Duodenal mucosa (tissue), 2 donors: ENCODE data around the gene COG1.

Source experiments
- H3K27ac ChIP-seq: one replicate; pipeline ENCODE4 v1.7.0; 2013; ENCODE audit warnings: low read depth, low read length
- H3K27me3 ChIP-seq, 2 donors: one replicate each; pipeline ENCODE4 v1.7.0; 2013; ENCODE audit warnings: low read length in 2 of 2, control low read depth in 1 of 2; ENCODE audit not compliant: insufficient read depth in 2 of 2, control insufficient read depth in 1 of 2
- H3K36me3 ChIP-seq, 2 donors: one replicate each; pipeline ENCODE4 v1.7.0; 2013; ENCODE audit warnings: low read length in 2 of 2, control low read depth in 1 of 2; ENCODE audit not compliant: insufficient read depth in 2 of 2, control insufficient read depth in 1 of 2
- H3K4me1 ChIP-seq, 2 donors: one replicate each; pipeline ENCODE4 v1.7.0; 2013; ENCODE audit warnings: low read length in 2 of 2, control low read depth in 1 of 2; ENCODE audit not compliant: insufficient read depth in 2 of 2, control insufficient read depth in 1 of 2
- H3K4me3 ChIP-seq, 2 donors: one replicate each; pipeline ENCODE4 v1.7.0; 2013; ENCODE audit warnings: low read length in 2 of 2, low read depth in 1 of 2
- H3K9ac ChIP-seq, 2 donors: one replicate each; pipeline ENCODE4 v1.7.0; 2013; ENCODE audit warnings: low read length in 2 of 2, low read depth in 1 of 2
- H3K9me3 ChIP-seq, 2 donors: one replicate each; pipeline ENCODE4 v1.7.0; 2013; ENCODE audit warnings: low read length in 2 of 2, control low read depth in 1 of 2; ENCODE audit not compliant: control insufficient read depth in 1 of 2

COG1 gene

DNA sequence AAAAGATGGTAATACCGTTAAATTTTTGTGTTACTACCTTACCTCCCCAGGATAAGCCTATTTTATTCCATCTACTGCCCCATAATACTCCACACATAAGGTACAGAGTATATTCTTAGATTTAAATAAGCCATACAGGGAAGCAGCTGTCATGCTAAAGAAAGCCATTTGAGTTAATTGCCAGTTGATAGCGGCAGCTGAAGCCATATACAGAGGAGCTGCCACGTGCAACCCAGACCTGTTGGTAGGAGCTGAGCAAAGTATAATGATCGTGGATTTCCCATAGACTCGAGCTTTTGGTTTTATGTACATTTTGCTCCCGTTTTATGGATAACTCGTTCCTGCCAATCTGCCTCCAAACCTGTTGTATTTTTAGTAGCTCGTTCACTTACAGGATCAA is 56.8 kb downstream of the COG1 start:
- H3K36me3 ChIP-seq, result peaks cover 6 to 30% of the 10 kb centered on the region in 2 donors
- no peak overlapping the region for H3K9ac ChIP-seq
- no peaks in the 10 kb centered on the region for H3K9me3 ChIP-seq
- no peak overlapping the region for H3K4me3 ChIP-seq
- no peak overlapping the region for H3K27ac ChIP-seq
- H3K27me3 ChIP-seq, result no peaks in the 10 kb centered on the region
- H3K4me1 ChIP-seq, result no peaks in the 10 kb centered on the region

GRCh38 chr17:73250851-73251640 is 58.2 kb downstream of the COG1 start:
- Histone ChIP-seq H3K36me3 (peaks cover 6 to 20% of the 10 kb centered on the region in 2 donors), H3K9me3 (no peaks in the 10 kb centered on the region), H3K4me1 (peaks cover 0 to 4% of the 10 kb centered on the region in 2 donors), H3K4me3 (no peak overlapping the region), H3K27ac (no peak overlapping the region), H3K27me3 (no peaks in the 10 kb centered on the region), H3K9ac (no peak overlapping the region)

DNA sequence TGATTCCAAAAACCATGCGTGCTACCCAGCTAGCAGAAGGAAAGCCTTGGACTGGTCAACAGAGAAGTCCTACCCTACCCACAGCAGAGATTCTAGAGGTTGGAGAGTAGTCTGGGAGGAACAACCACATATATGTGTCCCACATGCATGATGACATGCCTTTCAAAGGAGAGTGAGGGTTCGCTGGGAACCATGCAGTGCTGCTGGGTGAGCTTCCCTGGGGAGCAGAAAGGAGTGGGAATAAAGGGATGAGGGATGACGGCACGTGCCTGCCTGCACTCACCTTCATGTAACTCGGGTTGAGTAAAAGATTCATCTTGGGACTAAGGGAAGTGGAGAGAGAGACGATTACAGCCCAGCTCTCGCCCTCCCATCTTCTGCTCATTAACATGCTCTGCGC is 59.0 kb downstream of the COG1 start:
- Histone ChIP-seq H3K36me3 (peaks cover 6 to 16% of the 10 kb centered on the region in 2 donors), H3K9me3 (no peaks in the 10 kb centered on the region), H3K4me3 (no peak overlapping the region)

GRCh38 chr17:73255671-73256181 is 62.9 kb downstream of the COG1 start:
- Histone ChIP-seq H3K27me3 (no peaks in the 10 kb centered on the region), H3K4me1 (peaks cover 0 to 6% of the 10 kb centered on the region in 2 donors), H3K36me3 (no peaks in the 10 kb centered on the region), H3K4me3 (no peak overlapping the region), H3K9ac (no peak overlapping the region), H3K9me3 (no peaks in the 10 kb centered on the region), H3K27ac (no peak overlapping the region)

More for the DNA sequence above, 59.0 kb downstream of the COG1 start:
- no peak overlapping the region for H3K27ac ChIP-seq
- no peak overlapping the region for H3K9ac ChIP-seq
- peaks cover 0 to 6% of the 10 kb centered on the region in 2 donors for H3K4me1 ChIP-seq
- H3K27me3 ChIP-seq, result no peaks in the 10 kb centered on the region

- no peak overlapping the region for H3K4me3 ChIP-seq
- peaks cover 0 to 6% of the 10 kb centered on the region in 2 donors for H3K4me1 ChIP-seq
Measured at GRCh38 chr17:73256220-73256619, 63.4 kb downstream of the COG1 start.

DNA sequence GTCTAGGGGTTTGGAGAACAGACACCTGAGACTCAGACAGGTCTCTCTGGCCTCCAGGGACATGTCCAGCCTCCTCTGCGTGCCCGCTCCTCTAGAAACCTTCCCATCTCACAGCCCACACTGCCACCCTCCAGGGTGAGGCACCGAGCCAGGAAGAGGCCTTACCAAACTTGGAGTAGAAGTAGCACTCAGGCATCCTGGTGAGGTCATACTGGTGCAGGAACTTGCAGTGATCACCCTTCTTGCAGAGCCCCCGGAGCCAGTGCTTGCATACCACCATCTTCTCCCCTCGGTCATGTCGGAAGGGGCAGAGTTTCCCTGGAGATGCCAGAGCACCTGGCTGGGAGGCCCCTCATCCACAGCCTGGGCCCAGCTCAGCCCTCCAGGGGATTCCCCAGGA is 64.7 kb downstream of the COG1 start:
- Histone ChIP-seq H3K4me1 (peaks cover 8 to 15% of the 10 kb centered on the region in 2 donors), H3K36me3 (no peaks in the 10 kb centered on the region), H3K9me3 (no peaks in the 10 kb centered on the region), H3K27ac (no peak overlapping the region), H3K4me3 (no peak overlapping the region), H3K9ac (no peak overlapping the region), H3K27me3 (no peaks in the 10 kb centered on the region)

More at GRCh38 chr17:73256220-73256619, 63.4 kb downstream of the COG1 start:
- no peak overlapping the region for H3K9ac ChIP-seq
- no peaks in the 10 kb centered on the region for H3K27me3 ChIP-seq
- H3K27ac ChIP-seq, result no peak overlapping the region
- no peaks in the 10 kb centered on the region for H3K36me3 ChIP-seq
- no peaks in the 10 kb centered on the region for H3K9me3 ChIP-seq
